NT2/D1 (cell line): ENCODE results near the gene AGPAT3.

Experiments
- DNase-seq: peaks from one replicate; pipeline ENCODE4 v3.0.0-alpha.2; 2011; ENCODE audit warnings: low read depth, low spot score
- H3K27me3 ChIP-seq: 2 replicates; pipeline ENCODE4 v1.6.0; 2011; ENCODE audit warnings: mild to moderate bottlenecking; ENCODE audit not compliant: insufficient read length, insufficient read depth
- H3K36me3 ChIP-seq: 2 replicates; pipeline ENCODE4 v1.6.1; 2011; ENCODE audit warnings: mild to moderate bottlenecking, low read length, mixed read lengths; ENCODE audit not compliant: insufficient read depth, insufficient read length
- H3K4me1 ChIP-seq: 2 replicates; pipeline ENCODE4 v1.5.1; 2011; ENCODE audit not compliant: insufficient read depth, insufficient read length
- H3K4me3 ChIP-seq: 2 replicates; pipeline ENCODE4 v1.5.1; 2011; ENCODE audit warnings: low read depth; ENCODE audit not compliant: insufficient read length
- H3K9ac ChIP-seq: 2 replicates; pipeline ENCODE4 v1.6.0; 2011; ENCODE audit warnings: low read depth; ENCODE audit not compliant: insufficient read length
- H3K9me3 ChIP-seq: 2 replicates; pipeline ENCODE4 v1.5.1; 2011; ENCODE audit warnings: mild to moderate bottlenecking, low read length; ENCODE audit not compliant: insufficient read depth
- SUZ12 ChIP-seq: IDR thresholded peaks from 2 replicates; pipeline ENCODE4 v1.6.1; 2011; ENCODE audit not compliant: insufficient read length, insufficient read depth; ENCODE audit errors: extremely low read depth
- YY1 ChIP-seq: IDR thresholded peaks from 2 replicates; pipeline ENCODE4 v1.6.1; 2011; ENCODE audit not compliant: insufficient read length, insufficient read depth
- ZNF274 ChIP-seq: IDR thresholded peaks from 2 replicates; pipeline ENCODE4 v1.6.1; 2011; ENCODE audit warnings: mild to moderate bottlenecking, low read depth, low read length

Gene AGPAT3

DNA sequence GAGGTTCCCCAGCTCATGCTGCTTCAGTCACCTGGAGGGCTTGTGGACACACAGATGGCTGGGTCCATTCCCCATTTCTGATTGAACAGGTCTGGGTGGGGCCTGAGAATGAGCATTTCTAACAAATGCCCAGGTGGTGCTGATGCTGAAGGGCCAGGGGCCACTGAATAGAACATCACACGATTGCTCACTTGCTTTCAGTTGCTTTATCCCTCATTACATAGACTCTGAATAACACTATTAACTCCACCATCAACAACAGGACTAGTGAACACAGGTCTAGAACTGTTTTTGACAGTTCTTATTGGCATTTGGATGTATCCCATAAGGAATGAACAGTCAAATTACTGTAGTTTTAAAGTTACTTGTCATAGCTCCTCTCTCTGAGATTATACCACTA lies 159.2 kb downstream of the AGPAT3 start:
- Histone ChIP-seq H3K9ac (no peak overlapping the region), H3K36me3 (peaks cover 8% of the 10 kb centered on the region), H3K4me3 (no peak overlapping the region), H3K4me1 (peaks cover 15% of the 10 kb centered on the region), H3K9me3 (no peaks in the 10 kb centered on the region), H3K27me3 (no peaks in the 10 kb centered on the region)
- TF ChIP-seq SUZ12: no peak
- no peak for TF ChIP-seq ZNF274
- no peak for TF ChIP-seq YY1
- no peak for DNase-seq

GRCh38 chr21:44024887-44025353 lies 159.9 kb downstream of the AGPAT3 start:
- no peak overlapping the region for H3K9ac ChIP-seq
- H3K9me3 ChIP-seq: no peaks in the 10 kb centered on the region
- no peak for DNase-seq
- H3K4me3 ChIP-seq: no peak overlapping the region
- H3K4me1 ChIP-seq: peaks cover 15% of the 10 kb centered on the region
- TF ChIP-seq ZNF274: no peak
- no peak for TF ChIP-seq YY1
- no peak for TF ChIP-seq SUZ12
- H3K36me3 ChIP-seq: peaks cover 6% of the 10 kb centered on the region
- H3K27me3 ChIP-seq: no peaks in the 10 kb centered on the region

- no peak for TF ChIP-seq ZNF274
- no peak for TF ChIP-seq YY1
- no peak for TF ChIP-seq SUZ12
- H3K9ac ChIP-seq: no peak overlapping the region
- H3K27me3 ChIP-seq: no peaks in the 10 kb centered on the region
- no peak for DNase-seq
- peaks cover 20% of the 10 kb centered on the region for H3K36me3 ChIP-seq
- no peak overlapping the region for H3K4me3 ChIP-seq
- H3K4me1 ChIP-seq: peaks cover 13% of the 10 kb centered on the region
- H3K9me3 ChIP-seq: no peaks in the 10 kb centered on the region
Measured at GRCh38 chr21:44027607-44028286, 162.7 kb downstream of the AGPAT3 start.

GRCh38 chr21:44028287-44028659 lies 163.2 kb downstream of the AGPAT3 start:
- Histone ChIP-seq H3K9me3 (no peaks in the 10 kb centered on the region), H3K36me3 (peaks cover 25% of the 10 kb centered on the region), H3K4me3 (no peak overlapping the region), H3K27me3 (no peaks in the 10 kb centered on the region), H3K9ac (no peak overlapping the region), H3K4me1 (peaks cover 13% of the 10 kb centered on the region)
- DNase-seq: no peak
- TF ChIP-seq ZNF274 (no peak), YY1 (no peak), SUZ12 (no peak)

DNA sequence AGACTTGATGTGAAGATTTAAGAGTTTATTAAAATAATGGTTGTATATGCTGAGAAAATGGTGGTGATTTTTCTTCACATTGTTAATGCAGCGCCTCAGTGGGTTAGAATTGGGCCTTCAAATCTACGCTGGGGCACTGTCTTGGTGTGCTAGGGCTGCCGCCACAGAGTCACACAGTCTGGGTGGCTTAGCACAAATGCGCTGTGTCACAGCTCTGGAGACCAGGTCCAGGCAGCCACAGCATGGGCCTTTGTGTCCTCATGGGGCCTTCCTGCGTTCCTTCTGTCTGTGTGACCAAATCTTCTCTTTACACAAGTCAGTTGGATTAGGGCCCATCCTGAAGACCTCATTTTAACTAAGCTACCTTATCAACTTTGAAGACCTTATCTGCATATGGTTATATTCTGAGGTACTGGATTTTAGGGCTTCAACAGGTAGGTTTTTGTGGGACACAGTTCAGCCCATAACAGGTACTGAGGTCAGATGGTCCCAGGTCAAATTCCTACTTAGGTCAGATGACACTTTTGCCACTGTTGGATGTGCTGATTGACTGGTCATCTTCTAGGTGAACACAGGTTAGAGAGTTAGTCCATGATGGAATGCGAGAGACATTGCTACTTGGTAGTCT lies 164.6 kb downstream of the AGPAT3 start:
- no peak for TF ChIP-seq ZNF274
- TF ChIP-seq YY1: no peak
- TF ChIP-seq SUZ12: no peak
- Histone ChIP-seq H3K9ac (no peak overlapping the region), H3K36me3 (peaks cover 36% of the 10 kb centered on the region), H3K9me3 (no peaks in the 10 kb centered on the region), H3K27me3 (no peaks in the 10 kb centered on the region), H3K4me3 (no peak overlapping the region), H3K4me1 (peaks cover 10% of the 10 kb centered on the region)
- no peak for DNase-seq

DNA sequence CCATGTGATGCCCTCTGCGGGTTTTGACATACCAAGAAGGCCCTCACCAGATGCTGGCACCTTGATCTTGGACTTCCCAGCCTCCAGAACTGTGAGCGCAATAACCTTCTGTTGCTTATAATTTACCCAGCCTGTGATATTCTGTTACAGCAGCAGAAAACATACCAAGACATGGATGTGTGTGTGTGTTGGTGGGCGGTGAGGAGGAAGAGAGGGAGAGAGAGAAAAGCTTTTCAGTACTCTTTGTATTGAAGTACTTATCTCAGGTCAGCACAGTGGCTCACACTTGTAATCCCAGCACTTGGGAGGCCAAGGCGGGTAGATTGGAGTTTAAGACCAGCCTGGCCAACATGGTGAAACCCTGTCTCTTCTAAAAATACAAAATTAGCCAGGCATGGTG lies 170.2 kb downstream of the AGPAT3 start:
- no peak for DNase-seq
- H3K4me3 ChIP-seq: no peak overlapping the region
- no peaks in the 10 kb centered on the region for H3K27me3 ChIP-seq
- no peaks in the 10 kb centered on the region for H3K9me3 ChIP-seq
- TF ChIP-seq ZNF274 (no peak), YY1 (no peak), SUZ12 (no peak)
- H3K36me3 ChIP-seq: peaks cover 82% of the 10 kb centered on the region
- H3K9ac ChIP-seq: no peak overlapping the region
- H3K4me1 ChIP-seq: no peaks in the 10 kb centered on the region
